GM12891 (cell line): ENCODE data around the gene DCP1B.

Experiments
- DNase-seq: peaks from one replicate; pipeline ENCODE4 v3.0.0; 2011; ENCODE audit warnings: low spot score; ENCODE audit not compliant: insufficient read length
- FAIRE-seq: peaks from 2 replicates; lab custom pipeline; 2011; peaks lifted over from hg19 to GRCh38; lab: Jason Lieb, UNC
- PAX5 ChIP-seq: IDR thresholded peaks from 2 replicates; pipeline ENCODE4 v1.6.1; 2011; ENCODE audit warnings: low read length, moderate library complexity, mild to moderate bottlenecking; ENCODE audit not compliant: insufficient read depth, severe bottlenecking
- POLR2A ChIP-seq: IDR thresholded peaks from 2 replicates; pipeline ENCODE4 v1.6.1; 2011; ENCODE audit warnings: low read depth, low read length, control low read depth
- POLR2AphosphoS5 ChIP-seq: IDR thresholded peaks from 2 replicates; pipeline ENCODE4 v1.6.1; 2011; ENCODE audit warnings: low read depth, low read length, control low read depth
- POU2F2 ChIP-seq: IDR thresholded peaks from 2 replicates; pipeline ENCODE4 v1.6.1; 2011; ENCODE audit warnings: low read depth, mild to moderate bottlenecking, control low read depth, low read length, moderate library complexity
- SPI1 ChIP-seq: IDR thresholded peaks from 2 replicates; pipeline ENCODE4 v1.6.1; 2011; ENCODE audit warnings: low read depth, low read length, control low read depth
- TAF1 ChIP-seq: IDR thresholded peaks from 2 replicates; pipeline ENCODE4 v1.6.1; 2011; ENCODE audit warnings: low read depth, low read length, control low read depth

The DCP1B gene

GRCh38 chr12:2008677-2009076 lies 4.4 kb upstream of the DCP1B start:
- no peak for FAIRE-seq

GRCh38 chr12:2003676-2004112 lies 563 bp downstream of the DCP1B start:
- FAIRE-seq (peak; percentile 23), DNase-seq (peak; percentile 5)
- TF ChIP-seq POLR2A (no peak; the same call in 1 of the 2 replicates), PAX5 (no peak), POU2F2 (no peak), SPI1 (no peak), POLR2AphosphoS5 (no peak; the same call in 1 of the 2 replicates), TAF1 (no peak)

More at GRCh38 chr12:2008677-2009076, 4.4 kb upstream of the DCP1B start:
- DNase-seq, result no peak
- no peak for TF ChIP-seq TAF1
- TF ChIP-seq PAX5, result no peak
- no peak for TF ChIP-seq POLR2A
- TF ChIP-seq SPI1, result no peak
- TF ChIP-seq POLR2AphosphoS5, result no peak
- TF ChIP-seq POU2F2, result no peak

- DNase-seq (no peak), FAIRE-seq (peak; percentile 67)
- TF ChIP-seq POU2F2 (no peak), SPI1 (peak; percentile 81), POLR2A (no peak)
These were observed 8.9 kb downstream of the DCP1B start for GRCh38 chr12:1995205-1995896.

- no peak for DNase-seq
- TF ChIP-seq POLR2A (no peak), POU2F2 (no peak), SPI1 (no peak), PAX5 (no peak)
- FAIRE-seq, result no peak
These were observed 9.7 kb downstream of the DCP1B start for GRCh38 chr12:1994429-1995143.

GRCh38 chr12:1993871-1994371 lies 10.3 kb downstream of the DCP1B start:
- no peak for DNase-seq
- TF ChIP-seq TAF1 (no peak), SPI1 (no peak), POU2F2 (no peak), POLR2A (no peak), POLR2AphosphoS5 (no peak), PAX5 (no peak)
- no peak for FAIRE-seq

- TF ChIP-seq POLR2A (no peak), POLR2AphosphoS5 (no peak)
- DNase-seq (no peak), FAIRE-seq (peak; percentile 56)
These were observed 10.9 kb downstream of the DCP1B start for GRCh38 chr12:1993341-1993740.

GRCh38 chr12:1992732-1993131 lies 11.5 kb downstream of the DCP1B start:
- FAIRE-seq, result no peak
- DNase-seq, result no peak
- TF ChIP-seq POLR2AphosphoS5, result no peak
- no peak for TF ChIP-seq POLR2A
- no peak for TF ChIP-seq POU2F2
- TF ChIP-seq SPI1, result no peak
- TF ChIP-seq PAX5, result no peak
- no peak for TF ChIP-seq TAF1

GRCh38 chr12:1989111-1989510 lies 15.1 kb downstream of the DCP1B start:
- FAIRE-seq (no peak), DNase-seq (no peak)
- TF ChIP-seq SPI1, result no peak
- no peak for TF ChIP-seq POLR2A
- no peak for TF ChIP-seq PAX5
- TF ChIP-seq TAF1, result no peak
- no peak for TF ChIP-seq POU2F2
- no peak for TF ChIP-seq POLR2AphosphoS5

GRCh38 chr12:1984759-1985158 lies 19.5 kb downstream of the DCP1B start:
- DNase-seq (no peak), FAIRE-seq (no peak)
- TF ChIP-seq POLR2A, result no peak
- no peak for TF ChIP-seq SPI1
- no peak for TF ChIP-seq POU2F2
- TF ChIP-seq POLR2AphosphoS5, result no peak
- no peak for TF ChIP-seq TAF1
- no peak for TF ChIP-seq PAX5

- TF ChIP-seq SPI1, result no peak
- TF ChIP-seq POU2F2, result no peak
- TF ChIP-seq PAX5, result no peak
- TF ChIP-seq POLR2A, result no peak
- no peak for TF ChIP-seq POLR2AphosphoS5
- TF ChIP-seq TAF1, result no peak
- no peak for FAIRE-seq
- DNase-seq, result no peak
These were observed 24.0 kb downstream of the DCP1B start for GRCh38 chr12:1980282-1980681.
